Measurements from ENCODE around the gene MESP2. TPM values are rescaled to one million over a fixed set of nuclear protein-coding genes. Genes with fewer than 3 reads are reported as not detected.
A peak's percentile ranks its signal among the peaks of the same experiment; 100 is the strongest.

The MESP2 gene
- total RNA-seq, 2 donors from 2014 or later, result 0.22 to 1.3 TPM

DNA sequence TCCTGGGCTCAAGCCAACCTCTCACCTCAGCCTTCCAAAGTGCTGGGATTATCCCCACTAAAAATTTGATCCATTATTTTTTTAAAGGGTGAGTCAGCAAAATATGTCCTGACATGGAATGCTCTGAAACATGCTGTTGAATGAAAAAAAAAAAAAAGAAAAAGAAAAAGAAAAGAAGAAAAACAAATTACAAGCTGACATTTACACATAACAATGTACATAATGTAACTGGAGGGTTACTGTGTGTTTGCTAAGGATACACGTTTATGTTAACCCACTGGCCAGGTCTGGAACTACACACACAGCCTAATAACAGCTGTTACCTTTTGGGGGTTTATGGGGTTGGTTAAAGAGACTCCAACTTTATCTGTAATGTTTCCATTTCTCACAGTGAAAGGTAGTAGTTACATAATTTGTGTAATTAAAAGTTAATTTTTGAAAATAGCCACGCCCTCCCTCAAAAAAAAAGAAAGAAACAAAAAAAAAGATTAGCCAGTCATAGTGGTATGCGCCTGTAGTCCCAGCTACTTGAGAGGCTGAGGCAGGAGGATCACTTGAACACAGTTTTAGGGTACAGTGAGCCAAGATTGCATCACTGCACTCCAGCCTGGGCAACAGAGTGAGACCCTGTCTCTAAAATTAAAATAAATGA is 3.1 kb upstream of the MESP2 start:
- H3K36me3 ChIP-seq (ENCODE audit: control insufficient read depth, insufficient read depth, low read length), result no peaks in the 10 kb centered on the region
- Mint-ChIP-seq H3K4me3 (no peak overlapping the region), H3K4me1 (no peaks in the 10 kb centered on the region), H3K36me3 (ENCODE audit: low read depth) (no peaks in the 10 kb centered on the region), H3K9me3 (no peaks in the 10 kb centered on the region), H3K27me3 (ENCODE audit: insufficient read depth) (peaks cover 47% of the 10 kb centered on the region), H3K27ac (no peak overlapping the region)
- no peak overlapping the region for H3K9ac ChIP-seq (ENCODE audit: extremely low read depth, low read length, poor library complexity, severe bottlenecking)
- no peaks in the 10 kb centered on the region for H3K9me3 ChIP-seq (ENCODE audit: control insufficient read depth, low read length)
- H3K27ac ChIP-seq (ENCODE audit: low read depth, low read length), result no peak overlapping the region
- 89 to 100% methylated on average over 1 to 2 of the region's 3 CpGs for WGBS, 2 experiments (ENCODE audit: insufficient coverage in 1 of 2, insufficient read length in 1 of 2)
- H3K27me3 ChIP-seq (ENCODE audit: control insufficient read depth, insufficient read depth, low read length, poor library complexity, severe bottlenecking), result peaks cover 22% of the 10 kb centered on the region
- H3K4me3 ChIP-seq (ENCODE audit: low read length), result no peak overlapping the region
- DNase-seq, result no peak
- TF ChIP-seq, protein P1, sequence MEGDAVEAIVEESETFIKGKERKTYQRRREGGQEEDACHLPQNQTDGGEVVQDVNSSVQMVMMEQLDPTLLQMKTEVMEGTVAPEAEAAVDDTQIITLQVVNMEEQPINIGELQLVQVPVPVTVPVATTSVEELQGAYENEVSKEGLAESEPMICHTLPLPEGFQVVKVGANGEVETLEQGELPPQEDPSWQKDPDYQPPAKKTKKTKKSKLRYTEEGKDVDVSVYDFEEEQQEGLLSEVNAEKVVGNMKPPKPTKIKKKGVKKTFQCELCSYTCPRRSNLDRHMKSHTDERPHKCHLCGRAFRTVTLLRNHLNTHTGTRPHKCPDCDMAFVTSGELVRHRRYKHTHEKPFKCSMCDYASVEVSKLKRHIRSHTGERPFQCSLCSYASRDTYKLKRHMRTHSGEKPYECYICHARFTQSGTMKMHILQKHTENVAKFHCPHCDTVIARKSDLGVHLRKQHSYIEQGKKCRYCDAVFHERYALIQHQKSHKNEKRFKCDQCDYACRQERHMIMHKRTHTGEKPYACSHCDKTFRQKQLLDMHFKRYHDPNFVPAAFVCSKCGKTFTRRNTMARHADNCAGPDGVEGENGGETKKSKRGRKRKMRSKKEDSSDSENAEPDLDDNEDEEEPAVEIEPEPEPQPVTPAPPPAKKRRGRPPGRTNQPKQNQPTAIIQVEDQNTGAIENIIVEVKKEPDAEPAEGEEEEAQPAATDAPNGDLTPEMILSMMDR (conservative IDR thresholded peaks at IDR 0.05), result peak; percentile 65
- no peaks in the 10 kb centered on the region for H3K4me1 ChIP-seq (ENCODE audit: control insufficient read depth, insufficient read depth, low read length)

DNA sequence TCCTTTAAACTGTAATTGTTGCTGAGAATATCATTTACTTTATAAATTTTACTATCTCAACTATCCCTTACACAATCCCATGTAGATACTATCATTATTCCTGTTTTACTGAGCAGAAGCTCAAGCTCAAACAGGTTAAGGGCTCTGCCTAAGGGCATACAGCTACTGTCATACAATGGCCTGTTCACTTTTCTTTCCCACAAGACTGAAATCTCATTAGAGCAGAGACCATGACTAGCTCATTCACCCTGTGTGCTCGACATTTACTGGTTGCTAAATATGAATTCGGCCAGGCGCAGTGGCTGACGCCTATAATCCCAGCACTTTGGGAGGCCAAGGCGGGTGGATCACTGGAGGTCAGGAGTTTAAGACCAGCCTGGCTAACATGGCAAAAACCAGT is 1.6 kb upstream of the MESP2 start:
- Histone ChIP-seq H3K9ac (ENCODE audit: extremely low read depth, low read length, poor library complexity, severe bottlenecking) (no peak overlapping the region), H3K36me3 (ENCODE audit: control insufficient read depth, insufficient read depth, low read length) (no peaks in the 10 kb centered on the region), H3K4me1 (ENCODE audit: control insufficient read depth, insufficient read depth, low read length) (no peaks in the 10 kb centered on the region), H3K4me3 (ENCODE audit: low read length) (no peak overlapping the region), H3K27me3 (ENCODE audit: control insufficient read depth, insufficient read depth, low read length, poor library complexity, severe bottlenecking) (peaks cover 26% of the 10 kb centered on the region), H3K27ac (ENCODE audit: low read depth, low read length) (no peak overlapping the region), H3K9me3 (ENCODE audit: control insufficient read depth, low read length) (no peaks in the 10 kb centered on the region)
- no peak overlapping the region for H3K27ac Mint-ChIP-seq
- DNase-seq, result no peak
- H3K36me3 Mint-ChIP-seq (ENCODE audit: low read depth), result no peaks in the 10 kb centered on the region
- WGBS, 2 experiments (ENCODE audit: insufficient coverage in 1 of 2, insufficient read length in 1 of 2), result 94 to 96% methylated on average over 5 of the region's 5 CpGs
- no peak overlapping the region for H3K4me3 Mint-ChIP-seq
- TF ChIP-seq, protein P1 (conservative IDR thresholded peaks at IDR 0.05), result no peak
- H3K4me1 Mint-ChIP-seq, result no peaks in the 10 kb centered on the region
- peaks cover 54% of the 10 kb centered on the region for H3K27me3 Mint-ChIP-seq (ENCODE audit: insufficient read depth)
- H3K9me3 Mint-ChIP-seq, result no peaks in the 10 kb centered on the region

DNA sequence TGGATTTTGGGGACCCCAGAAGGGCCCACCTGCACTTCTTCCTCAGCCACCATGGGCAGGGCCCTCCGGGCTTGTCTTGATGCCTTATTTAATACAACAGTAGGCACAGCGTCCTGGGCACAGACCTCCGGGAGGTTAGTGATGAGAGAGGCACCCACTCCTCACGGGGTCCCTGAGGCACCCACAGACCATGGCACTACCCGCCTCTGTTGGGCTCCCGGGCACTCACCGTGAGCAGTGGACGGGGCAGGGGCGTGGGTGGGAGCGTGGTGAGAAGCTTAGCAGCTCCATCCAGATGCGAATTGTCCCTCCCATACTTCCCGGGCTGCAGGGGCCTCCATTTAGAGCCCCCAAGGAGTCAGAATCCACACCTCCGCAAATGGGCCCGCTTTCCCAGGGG is 317 bp upstream of the MESP2 start:
- H3K4me1 ChIP-seq (ENCODE audit: control insufficient read depth, insufficient read depth, low read length), result no peaks in the 10 kb centered on the region

More for the DNA sequence above, 317 bp upstream of the MESP2 start:
- no peaks in the 10 kb centered on the region for H3K9me3 ChIP-seq (ENCODE audit: control insufficient read depth, low read length)
- Mint-ChIP-seq H3K27ac (no peak overlapping the region), H3K4me1 (no peaks in the 10 kb centered on the region), H3K27me3 (ENCODE audit: insufficient read depth) (peaks cover 61% of the 10 kb centered on the region), H3K4me3 (no peak overlapping the region), H3K36me3 (ENCODE audit: low read depth) (no peaks in the 10 kb centered on the region), H3K9me3 (no peaks in the 10 kb centered on the region)
- no peak overlapping the region for H3K4me3 ChIP-seq (ENCODE audit: low read length)
- H3K27ac ChIP-seq (ENCODE audit: low read depth, low read length), result no peak overlapping the region
- no peak overlapping the region for H3K9ac ChIP-seq (ENCODE audit: extremely low read depth, low read length, poor library complexity, severe bottlenecking)
- H3K27me3 ChIP-seq (ENCODE audit: control insufficient read depth, insufficient read depth, low read length, poor library complexity, severe bottlenecking), result peaks cover 31% of the 10 kb centered on the region
- TF ChIP-seq, protein P1 (conservative IDR thresholded peaks at IDR 0.05), result no peak
- peak; percentile 48 for DNase-seq
- no peaks in the 10 kb centered on the region for H3K36me3 ChIP-seq (ENCODE audit: control insufficient read depth, insufficient read depth, low read length)
- WGBS, 2 experiments (ENCODE audit: insufficient coverage in 1 of 2, insufficient read length in 1 of 2), result 85 to 88% methylated on average over 7 to 14 of the region's 14 CpGs
